GM19438 (cell line): Measurements from ENCODE around the gene KBTBD3.
"Not testable (repeated sequence)": the region's sequence is repeated elsewhere in the genome, so short reads cannot be mapped to it uniquely, and the experiment has no call there.

Experiments used
- ATAC-seq: cut with Tn5 transposase; IDR thresholded peaks from one replicate; pipeline ENCODE4 v1.9.1; 2021; ENCODE audit warnings: low read depth; ENCODE audit not compliant: unreplicated experiment

The KBTBD3 gene

DNA sequence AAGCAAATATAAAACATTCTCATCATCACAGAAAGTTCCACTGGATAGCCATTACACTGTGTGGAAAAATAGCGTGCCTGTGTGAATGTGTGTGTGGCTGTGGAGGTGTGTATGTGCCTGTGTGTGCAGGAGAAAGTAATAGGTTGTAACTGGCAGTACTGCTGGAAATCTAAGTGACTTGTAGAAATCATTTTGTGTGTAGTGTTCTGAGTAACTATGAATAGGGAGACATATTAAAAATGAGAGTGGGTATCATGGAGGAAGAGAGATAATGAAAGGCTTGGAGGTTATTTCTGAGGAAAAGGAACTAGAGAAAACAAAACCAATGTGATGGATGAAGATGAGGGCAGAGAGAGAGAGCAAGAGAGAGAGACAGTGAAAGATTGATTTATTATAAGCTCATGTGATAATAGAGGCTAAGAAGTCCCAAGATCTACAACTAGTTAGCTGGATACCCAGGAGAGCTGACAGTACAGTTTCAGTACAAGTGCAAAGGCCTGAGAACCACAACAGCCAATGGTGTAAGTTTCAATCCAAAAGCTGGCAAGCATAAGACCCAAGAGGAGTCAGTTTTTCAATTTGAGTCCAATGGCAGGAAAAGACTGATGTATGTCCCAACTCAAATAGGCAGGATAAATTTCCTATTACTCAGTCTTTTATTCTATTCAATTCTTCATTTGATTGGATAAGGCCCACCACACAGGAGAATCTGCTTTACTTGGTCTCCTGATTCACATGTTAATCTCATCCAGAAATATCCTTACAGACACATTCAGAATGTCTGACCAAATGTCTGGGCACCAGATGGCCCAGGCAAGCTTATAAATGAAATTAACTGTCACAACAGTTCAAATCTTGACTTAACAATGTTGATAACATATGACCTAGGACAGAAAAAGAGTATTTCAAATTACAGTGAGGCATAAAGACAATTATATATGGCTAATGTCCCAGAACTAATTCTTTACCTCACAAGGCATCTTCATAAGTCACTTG lies 14.9 kb downstream of the KBTBD3 start:
- ATAC-seq: no peak

DNA sequence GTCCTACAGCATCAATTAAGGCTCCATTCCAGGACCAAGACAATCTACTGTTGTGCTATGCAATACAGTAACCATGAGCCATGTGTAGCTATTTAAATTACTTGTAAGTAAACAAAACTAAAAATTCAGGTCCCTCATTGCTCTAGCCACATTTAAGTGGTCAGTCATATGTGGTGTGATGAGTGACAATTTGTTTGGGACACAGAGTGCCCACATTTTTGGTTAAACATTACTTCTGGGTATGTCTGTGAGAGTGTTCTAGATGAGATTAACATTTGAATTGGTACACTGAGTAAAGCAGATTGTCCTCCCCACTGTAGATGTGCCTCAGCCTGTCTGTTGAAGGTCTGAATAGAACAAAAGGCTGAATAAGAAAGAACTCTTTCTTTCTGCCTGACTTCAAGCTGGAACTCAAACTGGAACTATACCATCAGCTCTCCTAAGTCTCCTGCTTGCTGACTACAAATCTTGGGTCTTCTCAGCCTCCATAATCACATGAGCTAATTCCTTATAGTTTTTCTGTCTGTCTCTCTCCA lies 15.8 kb downstream of the KBTBD3 start:
- no peak for ATAC-seq

DNA sequence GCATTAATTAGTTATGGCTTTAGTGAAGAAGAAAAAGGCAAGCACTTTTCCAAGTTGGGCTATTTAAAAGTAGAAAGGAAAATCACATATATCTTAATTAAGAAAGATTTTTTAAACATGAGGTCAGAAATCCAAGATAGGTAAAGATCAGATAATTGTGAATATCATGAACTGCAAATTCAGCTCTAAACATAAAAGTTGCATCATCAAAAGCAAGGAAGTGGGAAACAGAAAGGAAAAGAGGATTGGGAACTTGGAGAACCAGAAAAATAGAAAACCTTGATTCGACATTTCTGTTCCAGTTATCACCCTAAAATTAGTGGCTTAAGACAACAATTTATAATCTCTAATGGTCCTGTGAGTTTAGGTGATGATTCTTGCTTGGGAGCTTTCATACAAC lies 17.5 kb downstream of the KBTBD3 start:
- ATAC-seq: no peak

DNA sequence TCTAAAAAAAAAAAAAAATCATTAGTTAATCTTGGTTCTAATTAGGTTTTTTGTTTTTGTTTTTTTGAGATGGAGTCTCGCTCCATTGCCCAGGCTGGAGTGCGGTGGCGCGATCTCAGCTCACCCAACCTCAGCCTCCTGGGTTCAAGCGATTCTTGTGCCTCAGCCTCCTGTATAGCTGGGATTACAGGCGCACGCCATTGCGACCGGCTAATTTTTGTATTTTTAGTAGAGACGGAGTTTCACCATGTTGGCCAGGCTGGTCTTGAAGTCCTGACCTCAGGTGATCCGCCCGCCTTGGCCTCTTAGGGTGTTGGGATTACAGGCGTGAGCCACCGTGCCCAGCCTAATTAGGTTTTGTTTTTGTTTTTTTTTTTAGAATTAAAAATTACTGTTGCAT lies 18.8 kb downstream of the KBTBD3 start:
- not testable (repeated sequence) for ATAC-seq

DNA sequence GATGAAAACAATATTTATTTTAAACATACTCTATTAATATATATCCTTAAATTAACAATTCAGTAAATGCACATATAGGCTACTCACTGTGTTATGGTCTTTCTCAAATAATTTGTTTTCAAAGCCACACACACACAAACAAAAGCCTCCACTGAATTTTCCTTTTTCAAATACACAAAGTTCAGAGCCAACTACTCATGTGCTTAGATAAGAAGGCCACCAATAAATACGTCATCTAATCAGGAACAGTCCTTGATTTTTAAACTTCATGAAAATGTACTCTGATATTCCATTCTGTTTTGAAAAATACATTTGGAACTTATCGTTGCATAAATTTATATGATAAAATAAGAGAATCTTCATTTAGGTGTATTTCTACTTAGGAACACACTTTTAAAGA lies 26.0 kb downstream of the KBTBD3 start:
- no peak for ATAC-seq

DNA sequence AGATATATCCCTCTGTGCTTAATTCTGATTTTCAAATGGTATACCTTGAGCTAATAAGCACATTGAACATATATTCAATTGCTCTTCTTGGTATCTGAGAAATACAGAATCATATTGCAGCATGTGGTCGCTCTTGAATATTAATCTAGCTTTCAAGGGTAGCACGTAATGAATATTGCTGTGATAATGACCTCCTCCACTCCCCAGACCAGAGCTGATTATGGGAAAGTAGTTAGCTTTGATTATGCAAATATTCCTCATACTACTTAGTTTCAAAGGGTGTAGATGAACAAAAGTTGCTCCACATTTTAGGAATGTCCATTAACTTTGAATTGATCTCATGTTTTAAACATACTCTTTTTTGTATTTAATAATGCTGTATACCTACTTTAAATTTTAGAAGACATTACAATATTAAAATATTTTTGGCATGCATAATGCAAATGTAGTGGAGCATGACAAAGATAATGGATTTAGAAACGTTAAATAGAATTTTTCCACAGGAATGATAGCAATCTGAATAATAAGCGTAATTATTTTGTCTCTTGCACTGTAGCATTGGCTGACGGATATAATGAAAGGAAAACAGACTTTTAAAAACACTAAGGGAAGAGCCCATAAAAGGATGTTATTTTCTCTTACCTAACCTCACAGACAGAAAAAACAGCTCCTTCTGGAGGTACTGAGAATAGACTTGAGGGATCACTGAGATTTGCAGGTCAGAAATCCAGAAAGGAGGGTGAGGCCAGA lies 27.2 kb downstream of the KBTBD3 start:
- no peak for ATAC-seq

DNA sequence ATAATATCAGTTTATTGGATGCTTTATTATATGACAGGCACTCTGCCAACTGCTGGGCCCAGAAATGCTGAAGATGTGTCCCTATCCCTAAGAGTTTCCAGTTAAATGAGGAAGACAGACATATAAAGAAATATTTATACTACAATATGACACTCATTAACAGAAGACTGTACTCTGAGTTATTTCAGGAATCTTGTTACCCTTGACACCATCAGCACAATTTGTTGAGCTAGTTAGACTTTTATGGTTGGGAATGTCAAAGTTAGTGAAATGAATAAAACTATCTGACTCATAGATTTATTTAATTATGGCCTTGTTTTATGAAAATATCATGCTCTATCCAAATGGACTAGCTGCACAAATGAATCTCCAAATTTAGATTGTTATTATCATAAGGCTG lies 29.5 kb downstream of the KBTBD3 start:
- ATAC-seq: no peak

DNA sequence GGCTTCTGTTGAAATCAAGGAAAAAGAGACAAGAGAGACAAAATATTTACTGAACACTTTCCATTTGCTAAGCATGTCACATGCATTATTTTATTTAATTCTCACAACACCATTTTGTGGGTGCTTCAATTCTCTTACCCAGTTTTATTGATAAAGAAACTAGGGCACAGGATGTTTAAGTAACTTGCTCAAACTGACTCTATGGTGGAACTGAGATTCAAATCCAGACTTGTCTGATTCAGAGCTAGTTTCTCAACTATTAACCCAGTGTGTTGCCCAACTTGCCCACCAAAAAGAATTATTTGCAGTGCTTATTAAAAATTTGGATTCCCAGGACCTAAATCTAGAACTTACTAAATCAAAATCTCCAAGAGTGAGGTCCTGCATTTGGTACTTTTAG lies 33.6 kb downstream of the KBTBD3 start:
- no peak for ATAC-seq

DNA sequence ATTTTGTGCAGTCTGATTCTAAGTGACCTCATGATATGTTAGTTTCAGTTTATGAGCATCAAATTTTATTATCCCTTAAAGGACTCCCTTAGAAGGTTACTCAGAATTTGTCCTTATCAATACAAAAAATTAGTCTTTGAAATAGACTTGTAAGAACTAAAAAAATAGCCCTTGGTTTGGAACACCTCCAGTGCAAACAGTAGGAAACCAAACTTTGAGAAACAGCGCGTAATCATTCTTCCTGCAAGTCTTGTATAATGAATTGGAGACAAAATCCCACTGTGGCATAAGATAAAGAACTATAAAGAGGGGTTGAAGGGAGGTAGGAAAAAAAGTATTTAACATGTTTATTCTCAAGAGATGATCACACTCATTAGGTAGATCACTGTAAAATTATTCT lies 44.3 kb downstream of the KBTBD3 start:
- ATAC-seq: no peak

DNA sequence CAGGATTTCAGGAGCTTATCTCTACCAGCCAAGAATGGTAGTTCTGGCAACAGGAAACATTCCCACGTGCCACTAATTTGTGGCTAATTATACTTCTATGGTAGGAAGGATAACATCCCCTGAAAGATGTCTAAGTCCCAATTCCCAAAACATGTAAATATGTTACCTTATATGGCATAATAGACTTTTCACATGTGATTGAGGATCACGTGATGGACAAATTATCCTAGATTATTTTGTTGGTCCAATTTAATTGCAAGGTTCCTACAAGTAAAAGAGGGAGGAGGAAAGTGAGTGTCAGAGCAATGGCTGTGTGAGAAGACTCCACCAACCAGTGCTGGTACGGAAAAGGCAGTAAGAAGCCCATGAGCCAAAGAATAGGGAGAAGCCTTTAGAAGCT lies 45.2 kb downstream of the KBTBD3 start:
- no peak for ATAC-seq

DNA sequence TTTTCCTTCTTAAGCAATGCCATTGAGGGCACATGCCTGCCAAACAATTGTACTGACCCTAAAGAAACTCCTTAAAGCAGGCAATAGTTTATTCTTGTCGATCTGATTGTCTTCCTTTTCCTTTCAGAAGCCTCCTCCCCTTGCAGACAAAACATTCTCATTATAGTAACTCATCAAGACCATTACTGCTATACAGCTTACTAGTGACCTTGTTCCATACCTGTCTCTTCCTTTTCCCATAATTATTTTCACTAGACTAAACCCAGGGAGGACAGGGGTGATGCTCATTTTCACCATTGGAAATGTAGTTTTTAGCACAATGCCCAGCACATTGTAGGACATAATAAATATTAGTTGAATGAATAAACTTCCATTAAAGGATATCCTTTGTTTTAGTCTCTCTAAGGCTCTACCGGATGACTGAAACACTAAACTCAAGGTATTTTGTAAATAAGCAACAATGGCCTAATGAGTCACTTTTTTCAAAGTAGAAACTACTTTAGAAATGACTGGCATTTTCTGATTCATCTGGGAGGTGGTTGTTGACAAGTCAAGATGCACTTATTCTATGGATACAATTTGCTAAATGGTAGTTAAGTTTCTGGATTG lies 45.8 kb downstream of the KBTBD3 start:
- ATAC-seq: no peak

DNA sequence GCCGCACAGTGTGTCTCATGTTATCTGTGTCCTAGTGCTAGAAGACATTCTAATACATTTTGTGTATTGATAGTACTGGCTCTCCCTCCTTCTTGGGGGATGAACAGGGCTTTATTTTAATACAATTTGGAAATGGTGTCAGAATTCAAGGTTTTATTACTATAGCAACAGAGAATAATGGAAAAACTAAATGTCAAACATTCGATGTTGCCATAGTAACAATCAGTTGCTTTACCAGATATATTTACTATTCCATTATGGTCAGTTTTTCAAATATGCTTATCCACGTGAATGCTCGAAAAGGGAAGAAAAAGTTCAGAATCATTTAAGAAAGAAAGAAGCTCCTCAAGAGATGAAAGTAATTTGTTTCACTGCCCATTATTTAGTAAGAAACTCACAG lies 46.5 kb downstream of the KBTBD3 start:
- no peak for ATAC-seq

DNA sequence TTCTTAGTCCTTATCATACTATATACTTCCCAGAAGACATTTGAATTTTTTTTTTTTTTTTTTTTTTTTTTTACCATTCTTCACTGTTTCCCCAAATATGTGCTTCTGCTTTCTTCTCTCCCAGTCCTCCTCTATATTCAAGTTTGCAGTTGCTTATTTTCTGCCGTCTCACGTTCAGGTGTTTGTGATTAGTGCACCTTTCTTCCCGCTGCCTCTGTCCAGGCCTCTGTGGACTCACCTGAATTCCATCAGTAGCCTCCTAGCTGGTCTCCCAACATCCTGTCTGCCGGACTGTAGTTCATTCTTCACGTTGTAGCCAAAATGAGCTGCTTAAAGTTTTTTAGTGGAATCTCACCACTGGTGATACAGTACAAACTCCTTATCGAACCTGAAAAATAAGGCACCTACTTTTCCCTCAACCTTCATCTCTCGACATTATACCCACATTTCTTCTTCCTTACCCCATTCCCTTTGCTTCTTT lies 54.3 kb downstream of the KBTBD3 start:
- no peak for ATAC-seq

DNA sequence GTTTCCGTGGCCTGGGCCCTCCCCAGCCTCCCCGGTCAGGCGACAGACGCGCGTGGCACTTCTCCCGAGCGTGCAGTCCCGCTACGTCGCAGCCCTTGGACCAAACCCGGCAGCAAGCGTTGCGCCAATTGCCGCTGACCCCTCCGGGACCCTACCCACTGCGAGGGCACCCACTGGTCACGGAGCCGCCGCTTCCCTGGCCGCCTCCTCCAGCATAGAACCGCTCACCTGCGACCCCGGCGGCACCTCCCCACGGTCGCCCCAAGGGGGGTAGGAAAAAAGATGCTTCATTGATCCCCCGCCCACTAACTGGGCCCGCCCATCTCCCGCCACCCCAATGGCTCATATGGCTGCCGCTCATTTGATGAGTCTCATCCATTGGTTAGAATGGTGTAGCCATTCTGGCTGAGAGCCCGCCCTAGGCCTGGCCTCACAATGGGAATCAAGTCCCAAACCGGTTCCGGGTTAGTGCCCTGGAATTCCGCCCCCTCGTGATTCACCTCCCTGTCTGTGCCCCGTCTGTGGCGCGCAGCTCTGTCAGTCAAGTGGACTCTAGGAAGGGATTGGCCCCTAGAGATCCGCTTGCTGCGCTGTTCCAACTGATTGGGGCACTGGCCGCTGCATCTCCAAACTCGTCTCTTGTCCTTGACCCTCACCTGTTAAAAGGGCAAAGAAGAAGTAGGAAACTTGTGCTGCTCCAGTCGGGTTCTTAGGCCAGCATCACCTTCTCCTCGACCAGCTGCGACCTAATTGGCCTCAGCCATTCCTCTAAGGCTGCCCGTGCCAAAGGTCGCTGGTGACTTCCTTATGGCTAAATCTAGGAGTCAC lies 55.0 kb downstream of the KBTBD3 start, which contains the start of gene MSANTD4:
Gene MSANTD4, minus strand, starts transcription at position 274 of the 828 bp plus-strand sequence. CDS start 11,323 bp downstream, outside the sequence.
- ATAC-seq: peak; percentile 98

DNA sequence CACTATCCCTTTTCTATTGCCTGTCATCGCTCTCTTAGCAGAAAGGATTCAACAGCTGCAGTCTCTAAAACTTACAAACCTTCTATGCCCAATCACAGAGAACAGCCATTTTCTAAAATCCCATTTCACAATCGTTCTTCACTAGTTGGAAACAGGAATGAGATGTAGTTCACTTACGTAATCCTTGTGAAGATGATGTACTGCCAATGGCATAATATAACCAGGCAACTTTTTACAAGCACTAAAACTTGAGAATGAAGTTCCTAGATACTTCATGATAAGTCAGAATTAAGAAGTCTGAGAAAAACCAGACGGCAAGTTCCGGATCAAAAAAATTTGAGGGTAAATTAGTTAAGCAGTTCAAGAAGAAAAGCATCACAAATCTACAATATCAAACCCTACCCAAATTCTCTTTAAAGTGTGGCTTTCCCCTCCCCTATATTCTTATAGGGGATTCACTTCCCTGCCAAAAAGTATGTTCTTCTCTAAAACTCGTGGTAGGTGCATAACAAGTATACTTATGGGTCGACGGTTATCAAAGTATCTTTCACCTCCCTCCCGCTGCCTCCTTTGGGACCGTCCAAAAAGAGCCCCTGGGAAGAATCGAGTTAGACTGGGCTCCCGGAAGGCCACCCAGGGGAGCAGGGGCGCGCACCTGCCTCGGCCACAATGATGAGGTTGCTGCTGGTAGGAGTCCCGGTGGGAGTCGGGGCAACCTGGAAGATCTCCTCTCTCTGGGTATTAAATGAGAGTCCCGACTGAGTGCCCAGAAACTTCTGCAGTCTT lies 55.8 kb downstream of the KBTBD3 start:
- ATAC-seq: peak; percentile 18

DNA sequence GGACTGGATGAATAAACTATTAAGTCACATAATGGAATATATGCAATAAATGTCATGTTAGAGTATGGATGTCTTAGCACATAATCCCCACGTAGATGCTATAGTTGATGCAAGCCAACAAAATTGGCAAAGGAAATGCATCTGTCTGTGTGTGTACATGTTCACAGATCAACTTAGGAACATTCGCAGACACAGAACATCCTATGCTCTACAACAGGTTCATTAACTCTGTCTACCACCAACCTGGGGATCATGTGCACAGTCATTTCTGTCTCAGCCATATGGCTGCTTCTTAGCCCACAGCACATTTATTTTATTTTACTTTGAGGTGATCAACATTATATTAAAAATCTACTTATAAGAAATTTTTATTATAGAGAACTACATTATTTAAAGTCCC lies 60.1 kb downstream of the KBTBD3 start:
- no peak for ATAC-seq

DNA sequence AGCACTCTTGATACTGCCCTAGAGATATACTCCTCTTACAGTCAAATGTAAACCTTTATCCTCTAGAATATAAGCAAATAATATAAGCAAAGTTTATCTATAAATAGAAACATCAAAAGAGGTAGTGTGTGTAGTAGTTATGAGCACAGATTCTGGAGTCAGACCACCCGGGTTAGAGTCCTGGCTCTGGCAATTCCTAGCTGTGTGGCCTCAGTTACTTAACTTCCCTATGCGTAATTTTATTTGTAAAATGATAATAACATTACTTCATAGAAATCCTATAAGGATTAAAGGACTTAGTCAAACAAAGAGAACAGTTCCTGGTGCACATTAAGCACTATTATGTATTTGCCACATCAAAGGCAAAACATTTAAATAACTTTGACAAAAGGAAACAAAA lies 62.1 kb downstream of the KBTBD3 start:
- no peak for ATAC-seq

DNA sequence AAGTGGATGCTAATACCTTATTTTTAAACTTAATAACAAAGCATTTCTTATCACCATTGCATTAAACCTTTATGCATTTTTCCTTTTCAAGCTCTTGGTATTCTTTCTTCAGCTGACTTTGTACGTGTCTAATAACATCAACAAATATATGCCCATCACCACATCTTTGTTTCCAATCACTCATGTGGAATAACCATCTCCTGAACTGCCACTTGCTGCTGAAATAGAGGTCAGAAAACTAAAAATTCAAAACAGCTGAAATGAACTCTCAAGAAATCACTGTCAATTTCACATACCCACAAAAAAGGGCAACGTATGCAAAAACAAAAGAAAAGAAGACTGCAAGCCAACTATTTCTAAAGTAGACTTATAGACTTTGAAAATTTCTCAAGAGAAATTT lies 62.5 kb downstream of the KBTBD3 start:
- no peak for ATAC-seq

DNA sequence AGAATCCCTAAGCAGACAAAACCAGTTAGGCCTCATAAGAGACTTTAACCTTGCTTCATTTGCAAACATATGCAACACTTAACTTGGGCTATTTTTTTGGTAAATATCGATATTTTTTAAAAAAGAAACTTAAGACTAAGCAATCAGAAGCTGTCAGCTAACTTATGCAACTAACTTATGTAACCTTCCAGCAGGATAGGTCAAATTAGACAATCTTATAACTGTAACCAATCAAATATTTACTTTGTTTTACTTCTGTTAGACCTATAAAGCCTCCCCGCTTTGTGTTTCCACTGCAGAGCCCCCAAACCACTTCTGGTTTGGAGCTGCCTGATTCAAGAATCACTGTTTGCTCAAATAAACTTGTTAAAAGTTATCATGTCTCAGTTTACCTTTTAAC lies 63.1 kb downstream of the KBTBD3 start:
- no peak for ATAC-seq
